ENCODE results near the gene AKT1. TPM values are rescaled to one million over a fixed set of nuclear protein-coding genes. Genes with fewer than 3 reads are reported as not detected.

Gene AKT1
- total and polyA plus RNA-seq, 2 experiments from 2014 or later, result 19.2 to 78.7 TPM

DNA sequence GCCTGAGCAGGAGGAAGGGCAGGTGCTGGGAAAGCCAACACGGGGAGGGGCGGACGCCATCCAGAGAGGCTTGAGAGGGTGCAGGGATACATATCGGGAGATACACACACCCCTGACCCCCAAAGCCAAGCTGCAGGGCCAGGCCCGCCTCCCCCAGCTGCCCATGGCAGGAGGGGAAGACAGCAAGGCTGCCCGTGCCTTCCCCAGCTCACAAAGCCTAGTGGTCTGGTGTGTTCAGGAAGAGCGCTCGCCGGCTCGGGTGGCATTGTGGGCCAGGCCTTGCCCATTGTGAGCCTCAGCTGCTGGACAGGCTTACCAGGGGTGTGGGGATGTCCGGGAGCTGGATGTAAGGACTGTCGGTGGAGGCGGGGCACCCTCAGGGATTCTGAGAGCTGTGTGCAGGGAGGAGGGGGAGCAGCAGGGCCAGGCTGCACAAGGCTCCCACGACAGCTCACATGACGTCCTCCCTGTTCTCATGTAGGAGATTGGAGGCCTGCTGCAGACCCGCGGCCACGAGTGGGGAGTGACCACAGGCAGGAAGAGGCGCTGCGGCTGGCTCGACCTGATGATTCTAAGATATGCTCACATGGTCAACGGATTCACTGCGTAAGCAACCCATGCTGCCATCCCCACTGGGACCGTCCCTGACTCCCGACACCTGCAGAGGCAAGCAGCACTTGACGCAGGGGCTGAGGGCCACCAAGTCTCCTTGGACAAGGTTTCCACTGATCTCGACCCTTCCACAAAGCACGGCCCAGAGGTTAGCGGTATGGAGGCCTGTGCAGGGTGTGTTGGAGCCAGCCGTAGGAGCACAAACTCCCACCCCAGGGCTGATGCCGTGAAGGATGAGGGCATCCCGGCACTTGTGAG is 52.7 kb downstream of the AKT1 start:
- no peak overlapping the region for H3K4me2 ChIP-seq
- no peaks in the 10 kb centered on the region for H3F3A ChIP-seq (replicated peaks; ENCODE audit: low read depth)
- no peaks in the 10 kb centered on the region for H3K79me2 ChIP-seq (replicated peaks; ENCODE audit: insufficient read depth)
- Mint-ChIP-seq H3K36me3 (ENCODE audit: low read depth) (0 out of 3 replicates have a peak, but pooled peaks cover 3% of the 10 kb centered on the region), H3K9me3 (no peaks in the 10 kb centered on the region), H3K4me1 (no peaks in the 10 kb centered on the region), H3K27me3 (ENCODE audit: insufficient read depth, low read depth, poor library complexity) (peaks cover 14% of the 10 kb centered on the region), H3K4me3 (no peak overlapping the region), H3K27ac (no peak overlapping the region)
- H3K27ac ChIP-seq (ENCODE audit: low read depth), result no peak overlapping the region
- no peaks in the 10 kb centered on the region for H4K20me1 ChIP-seq (replicated peaks; ENCODE audit: insufficient read depth)
- H3K4me3 ChIP-seq, result no peak overlapping the region
- DNase-seq (ENCODE audit: low spot score) (no peak), ATAC-seq (no peak)
- H3K4me1 ChIP-seq (ENCODE audit: insufficient read depth), result no peaks in the 10 kb centered on the region
- H3K36me3 ChIP-seq (ENCODE audit: insufficient read depth), result no peaks in the 10 kb centered on the region
- no peak overlapping the region for H2AFZ ChIP-seq
- H3K27me3 ChIP-seq (ENCODE audit: insufficient read depth), result no peaks in the 10 kb centered on the region
- H3K9me2 ChIP-seq (ENCODE audit: insufficient read depth), result no peaks in the 10 kb centered on the region
- TF ChIP-seq ZNF114 (CRISPR knock-in tag; IDR thresholded peaks at IDR 0.05) (no peak), EZH2phosphoT487 (IDR thresholded peaks at IDR 0.05; ENCODE audit: unreplicated experiment) (no peak), CTCF (conservative IDR thresholded peaks at IDR 0.05; ENCODE audit: low read depth in 2 of 2) (no peak), POLR2AphosphoS5 (IDR thresholded peaks at IDR 0.05; ENCODE audit: low read depth) (no peak), CREB1 (CRISPR knock-in tag; IDR thresholded peaks at IDR 0.05; ENCODE audit: low read depth) (no peak), ZNF331 (CRISPR knock-in tag; IDR thresholded peaks at IDR 0.05; ENCODE audit: low read depth) (no peak), NANOG (IDR thresholded peaks at IDR 0.05; ENCODE audit: borderline replicate concordance) (no peak), JUNB (IDR thresholded peaks at IDR 0.05; ENCODE audit: unreplicated experiment) (no peak)
- TF ChIP-seq, protein P1, sequence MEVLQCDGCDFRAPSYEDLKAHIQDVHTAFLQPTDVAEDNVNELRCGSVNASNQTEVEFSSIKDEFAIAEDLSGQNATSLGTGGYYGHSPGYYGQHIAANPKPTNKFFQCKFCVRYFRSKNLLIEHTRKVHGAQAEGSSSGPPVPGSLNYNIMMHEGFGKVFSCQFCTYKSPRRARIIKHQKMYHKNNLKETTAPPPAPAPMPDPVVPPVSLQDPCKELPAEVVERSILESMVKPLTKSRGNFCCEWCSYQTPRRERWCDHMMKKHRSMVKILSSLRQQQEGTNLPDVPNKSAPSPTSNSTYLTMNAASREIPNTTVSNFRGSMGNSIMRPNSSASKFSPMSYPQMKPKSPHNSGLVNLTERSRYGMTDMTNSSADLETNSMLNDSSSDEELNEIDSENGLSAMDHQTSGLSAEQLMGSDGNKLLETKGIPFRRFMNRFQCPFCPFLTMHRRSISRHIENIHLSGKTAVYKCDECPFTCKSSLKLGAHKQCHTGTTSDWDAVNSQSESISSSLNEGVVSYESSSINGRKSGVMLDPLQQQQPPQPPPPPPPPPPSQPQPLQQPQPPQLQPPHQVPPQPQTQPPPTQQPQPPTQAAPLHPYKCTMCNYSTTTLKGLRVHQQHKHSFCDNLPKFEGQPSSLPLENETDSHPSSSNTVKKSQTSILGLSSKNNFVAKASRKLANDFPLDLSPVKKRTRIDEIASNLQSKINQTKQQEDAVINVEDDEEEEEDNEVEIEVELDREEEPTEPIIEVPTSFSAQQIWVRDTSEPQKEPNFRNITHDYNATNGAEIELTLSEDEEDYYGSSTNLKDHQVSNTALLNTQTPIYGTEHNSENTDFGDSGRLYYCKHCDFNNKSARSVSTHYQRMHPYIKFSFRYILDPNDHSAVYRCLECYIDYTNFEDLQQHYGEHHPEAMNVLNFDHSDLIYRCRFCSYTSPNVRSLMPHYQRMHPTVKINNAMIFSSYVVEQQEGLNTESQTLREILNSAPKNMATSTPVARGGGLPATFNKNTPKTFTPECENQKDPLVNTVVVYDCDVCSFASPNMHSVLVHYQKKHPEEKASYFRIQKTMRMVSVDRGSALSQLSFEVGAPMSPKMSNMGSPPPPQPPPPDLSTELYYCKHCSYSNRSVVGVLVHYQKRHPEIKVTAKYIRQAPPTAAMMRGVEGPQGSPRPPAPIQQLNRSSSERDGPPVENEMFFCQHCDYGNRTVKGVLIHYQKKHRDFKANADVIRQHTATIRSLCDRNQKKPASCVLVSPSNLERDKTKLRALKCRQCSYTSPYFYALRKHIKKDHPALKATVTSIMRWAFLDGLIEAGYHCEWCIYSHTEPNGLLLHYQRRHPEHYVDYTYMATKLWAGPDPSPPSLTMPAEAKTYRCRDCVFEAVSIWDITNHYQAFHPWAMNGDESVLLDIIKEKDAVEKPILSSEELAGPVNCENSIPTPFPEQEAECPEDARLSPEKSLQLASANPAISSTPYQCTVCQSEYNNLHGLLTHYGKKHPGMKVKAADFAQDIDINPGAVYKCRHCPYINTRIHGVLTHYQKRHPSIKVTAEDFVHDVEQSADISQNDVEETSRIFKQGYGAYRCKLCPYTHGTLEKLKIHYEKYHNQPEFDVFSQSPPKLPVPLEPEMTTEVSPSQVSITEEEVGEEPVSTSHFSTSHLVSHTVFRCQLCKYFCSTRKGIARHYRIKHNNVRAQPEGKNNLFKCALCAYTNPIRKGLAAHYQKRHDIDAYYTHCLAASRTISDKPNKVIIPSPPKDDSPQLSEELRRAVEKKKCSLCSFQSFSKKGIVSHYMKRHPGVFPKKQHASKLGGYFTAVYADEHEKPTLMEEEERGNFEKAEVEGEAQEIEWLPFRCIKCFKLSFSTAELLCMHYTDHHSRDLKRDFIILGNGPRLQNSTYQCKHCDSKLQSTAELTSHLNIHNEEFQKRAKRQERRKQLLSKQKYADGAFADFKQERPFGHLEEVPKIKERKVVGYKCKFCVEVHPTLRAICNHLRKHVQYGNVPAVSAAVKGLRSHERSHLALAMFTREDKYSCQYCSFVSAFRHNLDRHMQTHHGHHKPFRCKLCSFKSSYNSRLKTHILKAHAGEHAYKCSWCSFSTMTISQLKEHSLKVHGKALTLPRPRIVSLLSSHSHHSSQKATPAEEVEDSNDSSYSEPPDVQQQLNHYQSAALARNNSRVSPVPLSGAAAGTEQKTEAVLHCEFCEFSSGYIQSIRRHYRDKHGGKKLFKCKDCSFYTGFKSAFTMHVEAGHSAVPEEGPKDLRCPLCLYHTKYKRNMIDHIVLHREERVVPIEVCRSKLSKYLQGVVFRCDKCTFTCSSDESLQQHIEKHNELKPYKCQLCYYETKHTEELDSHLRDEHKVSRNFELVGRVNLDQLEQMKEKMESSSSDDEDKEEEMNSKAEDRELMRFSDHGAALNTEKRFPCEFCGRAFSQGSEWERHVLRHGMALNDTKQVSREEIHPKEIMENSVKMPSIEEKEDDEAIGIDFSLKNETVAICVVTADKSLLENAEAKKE (CRISPR knock-in tag; IDR thresholded peaks at IDR 0.05), result no peak
- TF ChIP-seq, protein P2, sequence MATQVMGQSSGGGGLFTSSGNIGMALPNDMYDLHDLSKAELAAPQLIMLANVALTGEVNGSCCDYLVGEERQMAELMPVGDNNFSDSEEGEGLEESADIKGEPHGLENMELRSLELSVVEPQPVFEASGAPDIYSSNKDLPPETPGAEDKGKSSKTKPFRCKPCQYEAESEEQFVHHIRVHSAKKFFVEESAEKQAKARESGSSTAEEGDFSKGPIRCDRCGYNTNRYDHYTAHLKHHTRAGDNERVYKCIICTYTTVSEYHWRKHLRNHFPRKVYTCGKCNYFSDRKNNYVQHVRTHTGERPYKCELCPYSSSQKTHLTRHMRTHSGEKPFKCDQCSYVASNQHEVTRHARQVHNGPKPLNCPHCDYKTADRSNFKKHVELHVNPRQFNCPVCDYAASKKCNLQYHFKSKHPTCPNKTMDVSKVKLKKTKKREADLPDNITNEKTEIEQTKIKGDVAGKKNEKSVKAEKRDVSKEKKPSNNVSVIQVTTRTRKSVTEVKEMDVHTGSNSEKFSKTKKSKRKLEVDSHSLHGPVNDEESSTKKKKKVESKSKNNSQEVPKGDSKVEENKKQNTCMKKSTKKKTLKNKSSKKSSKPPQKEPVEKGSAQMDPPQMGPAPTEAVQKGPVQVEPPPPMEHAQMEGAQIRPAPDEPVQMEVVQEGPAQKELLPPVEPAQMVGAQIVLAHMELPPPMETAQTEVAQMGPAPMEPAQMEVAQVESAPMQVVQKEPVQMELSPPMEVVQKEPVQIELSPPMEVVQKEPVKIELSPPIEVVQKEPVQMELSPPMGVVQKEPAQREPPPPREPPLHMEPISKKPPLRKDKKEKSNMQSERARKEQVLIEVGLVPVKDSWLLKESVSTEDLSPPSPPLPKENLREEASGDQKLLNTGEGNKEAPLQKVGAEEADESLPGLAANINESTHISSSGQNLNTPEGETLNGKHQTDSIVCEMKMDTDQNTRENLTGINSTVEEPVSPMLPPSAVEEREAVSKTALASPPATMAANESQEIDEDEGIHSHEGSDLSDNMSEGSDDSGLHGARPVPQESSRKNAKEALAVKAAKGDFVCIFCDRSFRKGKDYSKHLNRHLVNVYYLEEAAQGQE (IDR thresholded peaks at IDR 0.05; ENCODE audit: unreplicated experiment), result no peak
- TF ChIP-seq, protein P3, sequence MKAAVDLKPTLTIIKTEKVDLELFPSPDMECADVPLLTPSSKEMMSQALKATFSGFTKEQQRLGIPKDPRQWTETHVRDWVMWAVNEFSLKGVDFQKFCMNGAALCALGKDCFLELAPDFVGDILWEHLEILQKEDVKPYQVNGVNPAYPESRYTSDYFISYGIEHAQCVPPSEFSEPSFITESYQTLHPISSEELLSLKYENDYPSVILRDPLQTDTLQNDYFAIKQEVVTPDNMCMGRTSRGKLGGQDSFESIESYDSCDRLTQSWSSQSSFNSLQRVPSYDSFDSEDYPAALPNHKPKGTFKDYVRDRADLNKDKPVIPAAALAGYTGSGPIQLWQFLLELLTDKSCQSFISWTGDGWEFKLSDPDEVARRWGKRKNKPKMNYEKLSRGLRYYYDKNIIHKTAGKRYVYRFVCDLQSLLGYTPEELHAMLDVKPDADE (IDR thresholded peaks at IDR 0.05), result no peak

Data from GM23338 (cell line).